Stimulated activated CD8-positive, alpha-beta memory T cell treated with anti-CD3 and anti-CD28 coated beads, Interleukin-7, amount 100 ng/mL, for 24 hours (primary cell): Measurements from ENCODE around the gene GNAS-AS1.

Source experiments
- DNase-seq: peaks from one replicate; pipeline ENCODE4 v3.0.0-alpha.2; 2020; ENCODE audit warnings: low read depth

Gene GNAS-AS1

DNA sequence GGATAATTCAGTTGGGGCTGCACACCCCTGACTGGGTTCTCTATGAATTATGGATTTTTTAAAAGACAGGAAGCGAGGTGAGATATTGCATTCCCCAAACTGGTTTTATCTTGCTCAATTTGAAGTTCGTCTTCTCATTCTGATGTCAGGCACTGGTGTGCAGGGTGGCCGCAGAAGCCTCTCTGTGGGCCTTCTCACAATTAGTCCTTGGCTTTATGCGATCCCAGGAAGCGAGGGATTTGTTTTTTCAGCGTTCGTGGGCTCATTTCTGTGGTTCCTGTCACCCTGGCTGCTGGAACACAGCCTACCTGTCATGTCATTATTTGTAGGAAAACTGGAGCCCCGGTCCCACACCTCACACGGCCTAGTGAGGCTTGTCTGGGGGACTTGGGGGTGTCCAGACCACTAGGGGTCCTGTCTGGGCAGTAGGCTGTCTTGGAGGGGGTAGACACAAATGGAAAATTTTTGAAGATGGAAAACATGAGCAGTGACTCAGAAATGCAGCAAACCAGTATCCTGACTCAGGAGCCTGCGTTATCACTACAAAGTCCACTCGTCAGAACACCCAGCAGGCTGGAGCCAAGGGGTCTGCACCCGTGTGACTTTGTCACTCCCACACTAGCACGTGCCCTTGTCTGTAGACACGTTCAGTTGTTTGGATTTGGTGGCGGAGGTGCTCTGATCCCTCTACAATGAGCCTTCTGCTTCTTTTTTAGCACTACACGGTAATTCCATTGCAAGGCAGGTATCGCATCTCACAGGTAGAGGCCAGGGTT lies 42.2 kb downstream of the GNAS-AS1 start:
- DNase-seq = no peak

DNA sequence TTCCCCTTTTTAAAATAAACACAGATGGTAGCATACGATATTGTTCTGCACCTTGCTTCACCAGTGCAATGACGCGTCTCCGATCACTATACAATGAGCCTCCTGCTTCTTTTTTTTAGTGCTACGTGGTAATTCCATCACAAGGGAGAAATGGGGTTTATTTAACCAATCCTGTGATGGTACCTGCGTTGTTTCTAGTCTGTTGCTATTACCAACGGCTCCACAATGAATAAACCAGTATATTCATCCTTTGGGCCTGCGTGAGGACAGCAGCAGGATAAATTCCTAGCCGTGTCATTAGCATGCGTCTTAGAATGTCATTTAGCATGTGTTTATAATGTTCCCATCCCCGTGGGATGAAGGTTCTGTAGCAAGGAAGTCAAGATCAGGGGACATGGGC lies 42.9 kb downstream of the GNAS-AS1 start:
- no peak for DNase-seq

DNA sequence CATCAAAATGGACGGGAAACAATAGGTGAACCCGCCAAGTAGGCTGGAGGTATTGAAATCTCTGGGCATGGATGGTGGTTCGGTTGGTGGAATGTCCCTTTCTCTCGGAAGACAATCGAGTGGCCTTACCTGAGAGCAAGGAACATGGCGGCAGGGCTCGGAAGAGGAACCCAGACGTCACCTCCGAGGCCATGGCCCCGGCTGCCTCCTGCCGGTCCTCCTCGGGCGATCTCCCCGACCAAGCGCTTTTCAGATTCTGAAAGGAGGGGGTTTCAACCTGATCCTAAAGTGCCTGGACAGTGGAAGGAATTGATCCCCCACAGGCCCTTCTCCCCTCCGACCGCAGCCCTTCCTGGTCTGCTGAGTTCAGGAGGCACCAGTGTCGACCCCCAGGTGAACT lies 47.2 kb downstream of the GNAS-AS1 start:
- no peak for DNase-seq

DNA sequence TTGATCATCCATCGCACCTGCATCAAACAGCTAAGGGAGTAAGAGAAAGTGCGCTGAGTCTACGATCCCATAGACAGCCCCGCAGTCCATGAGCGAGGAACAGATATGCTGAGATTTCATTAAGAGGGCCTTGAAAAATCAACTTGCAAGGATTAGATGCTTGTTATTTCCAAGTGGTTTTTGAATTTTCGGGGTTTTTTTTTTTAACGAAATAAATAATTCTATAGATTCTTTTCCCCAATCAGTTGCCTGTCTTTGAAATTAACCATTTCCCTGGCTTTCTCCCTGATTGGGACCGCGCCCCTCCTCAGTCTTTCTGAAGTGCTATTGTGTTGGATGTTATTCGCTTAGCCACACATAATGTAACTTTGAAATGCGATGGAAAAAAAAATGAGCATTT lies 48.6 kb downstream of the GNAS-AS1 start:
- DNase-seq = no peak

DNA sequence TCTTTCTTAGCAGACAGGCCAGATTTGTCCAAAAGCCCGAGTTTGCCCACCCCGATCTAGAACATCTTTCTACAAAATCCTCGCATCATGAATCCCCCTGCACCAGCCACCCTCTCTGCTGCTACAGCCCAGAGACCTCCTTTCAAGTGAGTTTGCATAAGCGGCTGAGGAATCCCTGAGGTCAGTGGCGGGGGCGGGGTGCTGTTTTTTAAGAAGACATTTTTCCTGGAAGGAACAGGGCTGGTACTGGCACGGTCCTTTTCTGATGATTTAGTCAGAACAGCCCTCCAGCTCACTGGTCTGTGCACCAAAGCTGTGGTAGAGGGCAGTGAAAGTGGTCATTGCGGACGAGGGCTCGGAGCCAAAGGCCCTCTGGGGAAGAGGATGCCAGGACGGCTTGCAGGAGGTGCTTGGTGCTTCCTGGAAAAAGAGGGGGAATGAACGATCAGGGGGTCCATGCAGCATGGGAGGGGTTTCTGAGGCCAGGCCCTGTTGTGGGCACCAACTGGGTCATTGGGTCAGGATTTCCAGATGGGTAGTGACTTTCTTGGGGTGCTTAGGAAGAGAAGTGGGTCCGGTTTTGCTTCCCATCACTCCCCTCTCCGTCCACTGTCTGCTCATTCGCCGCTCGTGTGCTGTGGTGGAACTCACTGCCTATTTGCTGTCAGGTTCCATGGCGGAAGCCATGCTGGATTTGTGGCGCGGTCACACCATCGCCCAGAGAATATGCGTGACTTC lies 50.4 kb downstream of the GNAS-AS1 start:
- no peak for DNase-seq

DNA sequence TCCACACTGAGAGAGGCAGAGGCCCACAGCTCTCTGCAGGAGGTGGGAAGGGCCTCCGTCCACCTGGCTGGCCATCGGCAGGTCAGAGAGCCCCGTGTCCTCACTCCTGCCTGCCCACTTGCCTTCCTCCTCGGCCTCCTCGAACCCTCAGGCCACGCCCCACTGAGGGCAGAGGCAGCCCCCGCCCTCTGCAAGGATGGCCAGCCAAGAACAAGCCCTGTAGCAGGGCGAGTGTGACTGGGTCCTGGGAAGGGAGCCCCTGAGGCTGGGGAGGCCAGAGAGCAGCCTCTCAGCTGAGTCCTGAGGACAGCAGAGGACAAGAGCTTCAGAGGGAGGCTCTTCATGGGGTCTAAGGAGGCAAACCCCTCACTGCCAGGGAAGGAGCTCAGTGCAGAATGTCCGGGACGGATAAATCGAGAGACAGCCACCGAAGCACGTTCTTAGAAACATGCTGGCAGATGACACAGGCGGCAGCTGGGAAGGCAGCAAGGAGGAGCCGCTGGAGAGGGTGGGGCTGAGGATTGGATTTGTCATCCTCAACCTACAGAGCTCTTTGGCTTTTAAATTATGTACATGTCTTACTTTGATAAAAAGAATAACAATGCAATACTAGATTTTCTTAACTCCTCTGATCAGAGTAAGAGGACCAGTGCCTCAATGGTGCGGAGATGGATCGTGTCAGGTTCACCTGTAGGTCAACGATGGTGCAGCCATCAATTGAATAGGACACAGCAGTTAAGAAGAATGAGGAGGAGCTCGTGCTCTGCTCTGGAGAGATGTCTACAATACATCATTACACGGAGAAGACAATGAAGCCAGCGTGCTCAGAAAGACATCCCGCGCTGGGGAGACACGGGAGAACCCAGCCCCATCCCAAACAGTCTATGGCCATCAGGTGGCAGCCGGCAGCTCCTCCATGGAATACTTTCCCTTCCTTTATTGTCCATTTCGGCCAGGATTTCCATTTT lies 53.0 kb downstream of the GNAS-AS1 start:
- DNase-seq = no peak

DNA sequence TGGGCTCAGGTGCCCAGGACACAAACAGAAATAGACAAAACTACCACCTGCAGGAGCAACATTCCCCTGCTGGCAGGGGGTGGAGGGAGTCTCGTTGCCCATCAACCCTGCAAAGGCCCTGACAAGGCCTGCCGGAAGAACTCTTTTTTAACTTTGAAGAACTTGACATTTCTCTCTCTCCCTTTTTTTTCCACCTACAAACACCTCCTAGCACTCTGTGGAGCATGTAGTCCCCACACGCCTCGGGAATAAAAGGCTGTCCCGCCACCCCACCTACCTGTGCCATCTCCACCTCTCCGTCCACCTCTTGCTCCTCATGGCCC lies 54.8 kb downstream of the GNAS-AS1 start:
- no peak for DNase-seq

DNA sequence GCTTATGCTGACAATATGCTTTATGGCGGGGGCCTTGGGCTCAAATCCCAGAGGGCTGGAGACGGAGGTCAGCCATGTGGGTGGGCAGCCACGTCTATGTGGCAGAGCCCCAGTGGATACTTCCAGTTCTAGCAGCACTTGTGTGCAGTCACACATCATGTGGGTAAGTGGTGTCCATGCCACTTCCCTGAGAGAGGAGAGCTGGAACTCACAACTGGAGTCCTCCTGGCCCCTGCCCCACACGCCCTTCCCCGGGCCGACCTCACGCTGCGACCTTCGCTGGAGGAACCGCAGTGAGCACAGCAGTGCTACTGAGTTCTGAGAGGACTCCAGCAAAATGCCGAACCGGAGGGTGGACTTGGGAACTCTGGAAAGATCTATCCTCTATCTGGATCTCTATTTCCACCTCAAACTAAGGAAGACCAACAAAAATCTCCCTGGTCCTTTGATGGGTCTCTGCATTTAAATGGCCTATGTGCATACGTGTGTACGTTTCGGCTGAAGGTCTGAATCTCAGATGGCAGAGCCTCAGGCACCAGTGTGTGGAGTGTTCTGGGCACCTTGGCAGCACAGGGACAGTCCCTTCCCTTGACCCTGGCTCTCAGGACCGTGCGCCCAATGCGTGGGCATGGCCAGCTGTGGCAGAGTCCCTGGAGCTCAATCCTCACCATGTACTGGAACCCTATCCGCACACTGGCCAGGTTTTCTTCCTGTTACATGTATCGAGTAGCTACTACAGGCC lies 55.4 kb downstream of the GNAS-AS1 start:
- DNase-seq = no peak

DNA sequence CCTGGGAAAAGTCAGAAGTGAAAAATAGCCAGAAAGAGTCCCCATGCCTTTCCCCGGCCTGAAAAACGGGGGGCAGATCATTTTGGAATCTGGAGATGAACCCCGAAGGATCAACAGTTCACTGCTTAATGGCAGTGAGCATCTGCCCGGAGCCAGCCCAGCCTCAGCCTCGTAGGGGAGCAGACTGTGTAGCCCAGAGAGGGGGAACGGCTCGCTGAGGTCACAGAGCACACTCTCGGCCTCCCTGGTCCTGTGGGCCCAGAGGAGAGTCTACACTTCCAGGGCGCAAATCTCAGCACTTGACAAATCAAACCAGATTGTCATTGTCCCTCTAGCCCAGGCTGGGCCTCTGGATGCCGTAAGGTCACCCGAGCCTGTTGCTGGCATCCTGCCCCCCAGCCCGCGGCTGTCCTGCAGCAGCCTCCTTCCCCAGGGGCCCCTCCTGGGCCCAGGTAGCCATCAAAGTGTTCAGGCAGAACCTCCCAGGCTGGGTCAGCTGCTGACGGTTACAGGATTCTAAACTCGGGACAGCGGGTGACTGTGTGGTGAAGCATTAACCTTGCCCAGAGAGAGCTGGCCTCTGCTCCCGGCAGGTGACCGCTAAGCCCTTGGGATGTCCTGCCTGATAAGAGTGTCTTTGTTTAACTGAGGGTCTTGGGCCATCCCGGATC lies 56.1 kb downstream of the GNAS-AS1 start:
- no peak for DNase-seq

DNA sequence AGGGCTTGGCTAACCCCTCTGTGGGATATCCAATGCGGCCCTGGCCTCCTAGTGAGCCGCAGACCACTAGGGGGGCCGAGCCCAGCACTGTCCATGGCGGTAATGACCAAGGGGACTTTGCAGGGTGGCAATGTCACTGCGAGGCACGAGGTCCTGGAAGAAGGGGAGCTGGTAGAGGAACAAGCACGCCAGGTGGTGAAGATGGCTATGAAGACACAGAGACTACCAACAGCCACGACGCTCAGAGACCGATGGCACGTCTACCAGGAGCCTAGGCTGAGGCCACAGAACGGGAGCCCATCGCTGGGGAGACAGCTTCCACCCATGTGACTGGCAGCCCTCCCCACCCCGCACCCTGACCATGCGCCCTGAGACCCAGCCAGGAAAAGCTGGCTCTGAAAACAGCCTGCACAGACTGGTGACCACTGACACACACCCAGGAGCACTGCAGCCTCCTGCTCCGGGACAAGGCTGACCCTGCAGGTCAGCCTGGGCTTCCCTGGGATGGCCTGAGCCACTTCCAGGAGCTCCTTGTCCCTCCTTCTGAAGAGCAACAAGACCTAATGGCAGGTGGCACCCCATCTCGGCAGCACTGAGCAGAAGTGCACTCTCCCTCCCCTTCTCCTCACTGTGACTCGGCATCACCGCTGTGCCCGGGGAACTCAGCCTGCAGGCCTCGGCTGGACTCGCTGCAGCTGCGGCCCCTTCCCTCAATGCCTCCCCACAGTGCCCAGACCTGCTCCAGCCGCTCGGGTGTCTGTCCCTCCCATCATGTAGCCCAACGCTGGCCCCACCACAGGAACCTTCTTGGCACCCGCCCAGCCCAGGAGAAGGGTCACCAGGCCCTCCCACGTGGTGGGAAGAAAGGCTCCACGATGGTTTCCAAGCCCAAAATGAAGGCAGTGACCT lies 56.9 kb downstream of the GNAS-AS1 start:
- no peak for DNase-seq

DNA sequence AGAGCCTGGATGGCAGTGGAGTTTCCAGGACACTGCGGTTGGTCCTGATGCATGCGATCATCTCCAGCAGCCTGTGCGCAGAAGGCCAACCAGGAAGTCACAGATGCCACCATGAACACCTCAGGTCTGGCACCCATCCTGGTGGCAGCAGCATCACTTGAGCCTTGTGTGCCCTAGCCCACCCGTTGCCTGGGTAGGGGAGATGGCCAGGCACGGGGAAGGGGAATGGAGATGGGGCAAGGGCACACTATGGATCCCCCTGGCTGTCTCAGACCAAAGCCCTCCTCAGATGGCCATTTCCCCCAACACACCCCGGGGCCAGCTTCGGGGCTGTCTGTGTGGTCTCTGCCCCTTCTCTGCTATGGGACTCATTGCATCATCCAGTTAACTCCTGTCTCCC lies 58.3 kb downstream of the GNAS-AS1 start:
- no peak for DNase-seq

DNA sequence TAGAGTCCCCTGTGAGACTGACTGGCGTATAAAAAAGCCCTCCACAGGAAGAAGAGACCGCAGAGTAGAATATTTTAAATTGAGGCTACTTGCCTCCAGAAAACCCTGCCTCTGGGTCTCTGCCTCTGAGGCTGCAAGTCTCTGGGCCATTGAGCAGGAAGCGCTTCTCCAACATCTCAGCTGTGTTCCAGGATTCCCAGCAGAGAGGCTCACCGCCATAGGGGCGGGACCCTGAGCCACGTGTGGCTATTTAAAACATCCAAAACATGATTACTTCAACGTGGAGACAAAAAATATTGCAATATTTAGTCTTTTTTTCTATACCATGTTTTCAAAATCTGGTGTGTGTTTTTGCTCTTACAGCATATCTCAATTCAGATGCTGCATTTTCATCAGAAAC lies 59.4 kb downstream of the GNAS-AS1 start:
- DNase-seq = no peak

DNA sequence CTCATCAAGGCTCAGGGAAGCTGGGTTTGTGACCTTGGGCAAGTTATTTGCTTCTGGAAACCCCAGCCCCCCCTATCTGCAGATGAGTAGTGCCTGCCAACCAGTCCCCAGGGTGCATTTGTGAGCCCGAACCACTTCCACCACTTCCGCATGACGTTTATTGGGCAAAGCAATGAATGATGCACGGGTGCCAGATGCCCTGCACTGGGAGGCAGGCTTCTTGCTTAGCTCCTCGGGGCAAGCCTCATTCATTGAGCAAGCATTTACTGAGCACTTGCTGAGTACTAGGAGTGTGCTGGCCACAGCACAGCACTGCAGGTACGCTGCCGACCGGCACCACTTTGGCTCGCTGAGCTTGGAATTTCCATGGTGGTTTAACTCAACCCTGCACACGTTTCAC lies 60.2 kb downstream of the GNAS-AS1 start:
- DNase-seq = no peak

DNA sequence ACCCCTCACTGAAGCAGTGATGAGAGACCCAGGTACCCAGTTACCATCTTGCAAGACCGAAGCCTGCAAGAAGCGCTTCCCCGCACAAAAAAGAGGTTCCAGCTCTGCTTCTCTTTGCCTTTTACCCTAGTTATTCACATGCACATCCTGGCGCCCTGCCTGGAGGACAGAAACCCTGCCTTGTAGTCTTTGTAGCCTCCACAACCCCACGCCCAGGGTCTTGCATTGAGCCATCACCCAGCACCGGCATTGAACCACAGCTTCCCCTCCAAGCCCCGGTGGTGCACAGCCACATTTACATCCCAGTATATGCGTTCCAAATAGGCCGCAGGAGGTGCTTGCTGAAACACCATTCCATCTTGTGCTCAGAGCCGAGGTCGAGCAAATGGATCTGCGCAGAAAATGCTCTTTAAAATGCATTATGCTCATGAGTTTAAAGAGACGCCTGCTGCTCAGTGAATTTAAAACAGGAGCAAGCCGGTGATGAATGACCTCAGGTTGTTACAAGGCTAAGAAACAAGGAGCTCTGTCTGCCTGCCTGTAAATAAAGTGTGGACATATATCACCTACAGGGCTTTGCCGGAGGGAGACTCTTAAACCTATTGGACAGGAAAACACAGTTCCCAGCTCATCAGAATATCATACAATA lies 61.7 kb downstream of the GNAS-AS1 start:
- no peak for DNase-seq

DNA sequence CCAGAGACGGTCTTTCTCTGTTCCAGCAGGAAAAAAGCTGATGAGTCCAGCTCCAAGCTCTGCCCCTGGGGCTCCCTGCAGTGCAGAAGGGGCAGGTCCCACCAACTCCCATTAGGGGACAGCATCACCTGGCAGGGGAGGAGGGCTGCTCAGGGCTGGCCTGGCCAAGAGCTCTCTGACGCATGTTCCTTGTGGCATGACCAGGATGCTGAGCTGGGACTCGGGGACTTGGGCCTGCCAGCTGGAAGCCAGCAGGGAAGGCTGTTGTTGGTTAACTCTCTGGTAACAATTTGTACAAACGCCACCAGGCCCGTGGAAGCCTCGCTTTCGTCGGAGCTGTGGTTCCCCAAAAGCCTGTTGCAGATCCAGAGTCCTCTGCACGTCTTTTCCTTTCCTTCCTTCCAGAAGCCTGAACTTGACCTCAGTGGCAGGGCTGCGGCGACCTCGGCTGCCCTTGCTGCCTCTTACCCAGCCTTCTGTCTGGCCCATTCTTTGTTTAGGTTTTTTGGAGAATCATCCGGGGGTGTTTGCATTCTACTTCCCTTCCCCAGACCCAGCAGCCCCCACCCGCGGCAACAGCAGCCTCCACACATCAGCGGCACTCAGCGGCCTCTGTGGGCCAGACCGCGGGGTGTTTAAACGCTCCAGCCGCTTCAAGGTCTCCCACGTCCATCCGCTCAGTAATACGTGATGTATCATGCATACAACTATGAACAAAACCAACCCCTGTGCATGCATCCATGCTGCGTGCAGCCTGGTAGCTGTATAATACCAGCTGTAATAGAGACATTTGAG lies 63.3 kb downstream of the GNAS-AS1 start:
- DNase-seq = no peak

DNA sequence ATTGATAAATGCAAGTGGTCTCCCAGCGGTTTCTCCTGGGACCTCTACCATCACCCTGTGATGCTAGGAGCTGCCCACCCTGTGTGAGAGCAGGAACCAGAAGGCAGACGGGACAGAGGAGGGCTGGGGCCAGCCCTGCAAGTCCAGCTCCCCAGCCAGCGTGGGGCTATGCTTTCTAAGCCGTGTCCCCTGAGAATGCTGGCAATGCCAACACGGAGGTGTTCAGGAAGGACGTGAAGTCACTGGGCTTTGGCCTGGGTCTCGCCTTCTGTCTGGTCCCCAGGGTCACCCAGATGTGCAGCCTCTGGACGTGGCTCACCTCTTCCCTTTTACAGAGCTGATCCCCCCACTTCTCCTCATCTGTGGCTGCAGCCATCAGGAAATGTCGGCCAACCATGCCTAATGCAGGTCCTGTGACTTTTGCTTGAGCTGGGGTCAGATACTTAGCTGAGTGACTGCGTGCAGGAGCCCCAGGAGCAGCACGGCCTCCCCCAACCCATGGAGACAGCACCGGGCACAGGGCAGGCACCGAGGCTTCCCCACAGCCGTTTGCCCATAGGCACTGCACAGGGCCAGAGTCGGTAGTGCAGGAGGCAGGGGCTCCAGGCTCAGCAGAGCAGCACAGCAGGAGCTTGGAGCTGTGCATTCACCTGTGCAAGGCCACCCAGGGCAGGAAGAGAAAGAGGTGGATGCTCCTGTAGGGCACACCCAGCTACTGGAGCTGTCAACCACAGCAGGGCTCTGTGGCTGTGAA lies 66.2 kb downstream of the GNAS-AS1 start:
- DNase-seq = no peak

DNA sequence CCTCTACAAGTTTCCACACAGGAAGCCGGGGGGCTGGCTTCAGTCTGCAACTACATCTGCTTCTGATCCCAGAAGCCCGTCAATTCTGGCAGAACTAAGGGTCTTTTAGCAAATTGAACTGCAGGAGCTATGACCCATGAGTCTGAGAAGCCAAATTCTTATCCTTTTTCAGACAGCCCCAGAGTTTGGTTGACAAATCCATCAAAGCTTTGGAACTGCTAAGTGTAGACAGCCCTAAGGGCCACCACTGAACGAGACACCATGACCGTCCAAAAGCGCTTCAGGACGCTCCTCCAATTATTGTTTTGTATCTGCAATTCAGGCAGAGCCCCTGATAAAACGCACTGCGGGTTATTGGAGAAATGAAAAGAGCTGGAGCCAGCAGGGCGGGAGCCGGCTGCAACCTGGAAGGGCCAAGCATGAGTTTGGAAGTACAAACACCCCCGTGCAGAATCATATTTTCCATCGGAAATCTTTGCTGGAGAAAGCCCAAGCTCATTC lies 67.1 kb downstream of the GNAS-AS1 start:
- DNase-seq = no peak

DNA sequence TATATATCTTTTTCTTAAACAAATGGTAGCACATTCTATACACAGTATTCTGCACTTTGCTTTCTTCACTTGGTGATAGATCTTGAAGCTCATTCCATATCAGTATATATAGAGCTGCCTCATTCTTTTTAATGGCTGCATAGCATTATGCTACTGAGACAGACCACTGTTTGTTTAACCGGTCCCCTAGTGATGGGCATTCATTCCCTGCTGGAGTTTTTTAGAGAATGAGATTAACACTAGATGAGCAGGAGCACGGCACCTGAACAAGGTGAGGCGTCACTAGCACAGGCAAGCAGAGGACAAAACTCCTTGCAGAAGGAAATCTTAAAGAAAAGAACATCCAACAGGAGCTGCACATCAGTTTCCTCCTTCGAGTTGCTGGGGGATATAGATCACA lies 69.6 kb downstream of the GNAS-AS1 start:
- DNase-seq = no peak
